Small intestine (tissue), 16 donors: ENCODE data around the gene CHN2. TPM values are rescaled to one million over a fixed set of nuclear protein-coding genes. Genes with fewer than 3 reads are reported as not detected.

ENCODE experiments used
- DNase-seq, 2 donors: peaks; one replicate each; pipeline versions ENCODE4 v3.0.0 to v3.0.0-alpha.2; 2013
- FAIRE-seq: peaks from 2 replicates; lab custom pipeline; 2012; peaks lifted over from hg19 to GRCh38; lab: Jason Lieb, UNC
- H3K27ac ChIP-seq, 3 donors: one replicate each; pipeline ENCODE4 v1.5.1; 2013; ENCODE audit warnings: low read length in 2 of 3, mild to moderate bottlenecking in 2 of 3, control low read depth in 1 of 3, inconsistent platforms in 1 of 3, low read depth in 1 of 3, moderate library complexity in 1 of 3
- H3K27me3 ChIP-seq, 3 donors: one replicate each; pipeline ENCODE4 v1.6.1; 2013; ENCODE audit warnings: low read length in 3 of 3, inconsistent platforms in 1 of 3; ENCODE audit not compliant: control insufficient read depth in 3 of 3, insufficient read depth in 3 of 3
- H3K36me3 ChIP-seq, 3 donors: one replicate each; pipeline ENCODE4 v1.6.1; 2013; ENCODE audit warnings: low read length in 3 of 3, inconsistent platforms in 1 of 3, low read depth in 1 of 3, mild to moderate bottlenecking in 1 of 3, moderate library complexity in 1 of 3; ENCODE audit not compliant: control insufficient read depth in 3 of 3, insufficient read depth in 2 of 3
- H3K4me1 ChIP-seq, 3 donors: one replicate each; pipeline ENCODE4 v1.6.1; 2013; ENCODE audit warnings: low read length in 2 of 3, inconsistent platforms in 1 of 3, low read depth in 1 of 3, mild to moderate bottlenecking in 1 of 3, moderate library complexity in 1 of 3; ENCODE audit not compliant: control insufficient read depth in 3 of 3, insufficient read depth in 2 of 3
- H3K4me3 ChIP-seq, 3 donors: one replicate each; pipeline ENCODE4 v1.5.1; 2013; ENCODE audit warnings: low read length in 3 of 3, control low read depth in 1 of 3, inconsistent platforms in 1 of 3, low read depth in 1 of 3, mild to moderate bottlenecking in 1 of 3, moderate library complexity in 1 of 3
- H3K9me3 ChIP-seq, 2 donors: one replicate each; pipeline ENCODE4 v1.6.1; 2013; ENCODE audit warnings: low read depth in 1 of 2, low read length in 1 of 2; ENCODE audit not compliant: control insufficient read depth in 2 of 2, insufficient read depth in 1 of 2
- WGBS, 3 donors: extraction: QIAGEN DNeasy Blood & Tissue Kit; methylation state at CpG; one replicate each; pipeline ENCODE4 v1.1.7; 2013; 5-methylcytosine and 5-hydroxymethylcytosine counted together
- long read RNA-seq, 10 donors: transcript quantifications; one replicate each; lab custom pipeline, GENCODE V29; 2026
- polyA plus RNA-seq, 4 donors: library from polyadenylated mRNA; stranded (reverse) in 3 of 4; unstranded in 1 of 4; fragments of 200-250 nt in 3 of 4; fragments of 120-200 nt in 1 of 4; gene quantifications; one replicate each; pipeline versions ENCODE4 v1.2.1 to v1.2.3, GENCODE V29; 2013
- donor health status: healthy with polysubstance abuse.
- donor health status: control.
- donor health status: control.
- donor health status: Bipolar disorder and iron deficiency.
- donor health status: healthy.

Gene CHN2
- 100 to 1,000 TPM in 1 of 4 donors, 10 to 100 TPM in 3; 22.3 to 124 (median 45.2) TPM for polyA plus RNA-seq
- long read RNA-seq, donor 1, transcript CHN2-201 (13 exons, 3,530 nt), result major isoform, 5 of 7 reads
- long read RNA-seq, donor 1, partial matches to known transcripts, result 0 of 7 reads
- long read RNA-seq, donor 1, other reads (novel, unspliced or antisense), result 0 of 7 reads
- long read RNA-seq, donor 2, partial matches to known transcripts, result 0 of 2 reads
- long read RNA-seq, donor 2, other reads (novel, unspliced or antisense), result 0 of 2 reads
- long read RNA-seq, donor 3, partial matches to known transcripts, result 5 of 10 reads
- long read RNA-seq, donor 3, other reads (novel, unspliced or antisense), result 0 of 10 reads
- long read RNA-seq, donor 4, result 0 reads
- long read RNA-seq, donor 5, partial matches to known transcripts, result 0 of 1 reads
- long read RNA-seq, donor 5, other reads (novel, unspliced or antisense), result 0 of 1 reads
- long read RNA-seq, donor 6, partial matches to known transcripts, result 8 of 12 reads
- long read RNA-seq, donor 6, other reads (novel, unspliced or antisense), result 0 of 12 reads
- long read RNA-seq, donor 7, partial matches to known transcripts, result 0 of 3 reads
- long read RNA-seq, donor 7, other reads (novel, unspliced or antisense), result 0 of 3 reads
- long read RNA-seq, donor 8, result 0 reads
- long read RNA-seq, donor 9, partial matches to known transcripts, result 0 of 1 reads
- long read RNA-seq, donor 9, other reads (novel, unspliced or antisense), result 0 of 1 reads
- long read RNA-seq, donor 10, partial matches to known transcripts, result 0 of 3 reads
- long read RNA-seq, donor 10, other reads (novel, unspliced or antisense), result 0 of 3 reads

DNA sequence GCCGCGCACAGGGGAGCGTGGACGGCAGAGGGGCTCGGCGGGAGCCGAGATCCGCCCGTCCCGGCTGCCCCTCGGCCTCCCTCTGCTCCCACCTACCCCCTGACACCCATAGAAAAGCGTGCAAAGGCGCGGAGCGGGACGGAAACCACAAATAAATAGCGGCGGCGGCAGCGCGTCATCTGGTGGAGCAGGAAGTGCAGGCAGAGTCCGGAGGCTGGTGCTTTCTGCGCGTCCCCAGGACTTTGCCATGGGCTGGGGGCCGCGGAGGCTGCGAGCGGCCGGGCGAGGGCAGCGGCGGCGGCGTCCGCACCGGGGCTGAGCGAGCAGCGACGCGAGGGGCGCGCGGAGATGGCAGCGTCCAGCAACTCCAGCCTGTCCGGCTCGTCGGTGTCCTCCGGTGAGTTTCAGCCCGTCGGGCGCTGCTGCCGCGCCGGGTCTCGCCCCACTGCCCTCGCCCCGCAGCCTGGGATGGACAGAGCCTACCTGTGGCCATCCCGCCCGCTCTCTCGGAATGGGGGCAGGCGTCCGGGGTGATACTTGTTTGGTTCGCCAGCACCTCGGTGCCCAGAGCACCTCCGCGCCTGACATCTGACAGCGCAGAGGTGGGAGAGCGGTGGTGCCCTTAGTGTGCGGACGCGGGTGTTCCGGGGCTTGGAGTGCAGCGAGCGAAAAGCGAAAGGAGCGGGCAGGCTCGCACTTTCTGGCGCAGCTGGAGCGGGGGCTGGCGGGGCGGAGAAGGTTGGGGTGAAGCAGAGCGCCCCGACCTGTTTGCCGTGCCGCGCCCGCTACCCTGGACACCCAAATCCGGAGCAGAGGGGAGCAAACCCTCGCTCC, at the start of gene CHN2:
TSS of gene CHN2 (plus strand) at position 182 of the 834 bp plus-strand sequence.
- DNase-seq, result peak; percentile 79 to 92
- H3K27ac ChIP-seq, result peak within 1 kb of the TSS; percentile 74 to 87 (median 76)
- H3K27me3 ChIP-seq, result peaks cover 0 to 4% (median 0%) of the 10 kb centered on the region in 3 donors
- no peaks in the 10 kb centered on the region for H3K9me3 ChIP-seq
- H3K4me1 ChIP-seq, result peaks cover 2 to 13% (median 4%) of the 10 kb centered on the region in 3 donors
- peak within 1 kb of the TSS; percentile 59 to 90 (median 88) for H3K4me3 ChIP-seq
- no peak for FAIRE-seq
- peaks cover 0 to 2% (median 0%) of the 10 kb centered on the region in 3 donors for H3K36me3 ChIP-seq
- WGBS, 3 donors, result 0 to 1% (median 1%) methylated on average over 78 to 89 of the region's 89 CpGs

DNA sequence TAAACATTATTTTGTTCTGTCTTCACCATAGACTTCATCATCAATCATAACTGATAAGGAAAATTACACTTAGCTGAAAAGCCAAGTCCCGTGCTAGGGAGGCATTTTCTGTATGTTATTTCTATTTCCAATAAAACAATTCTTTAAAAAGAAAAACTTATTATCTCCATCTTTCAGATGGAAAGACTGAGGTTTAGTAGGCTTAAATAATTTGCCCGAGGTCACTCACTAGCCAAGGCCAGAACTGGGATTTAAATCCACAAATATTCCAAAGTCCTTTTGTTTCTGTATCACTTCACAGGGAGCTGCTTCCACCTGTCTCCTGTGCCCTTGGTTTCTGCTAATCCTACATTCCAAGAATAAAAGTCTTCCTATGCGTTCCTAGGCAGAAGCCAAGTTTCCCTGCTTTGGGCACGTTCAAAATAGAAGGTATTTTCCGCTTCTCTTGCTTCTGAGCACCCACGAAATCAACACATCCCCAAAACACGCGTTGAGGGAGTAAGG, 49.0 kb upstream of the CHN2 start:
- FAIRE-seq (no peak), DNase-seq (no peak)
- H3K4me1 ChIP-seq, result peaks cover under 1 to 36% (median 3%) of the 10 kb centered on the region in 3 donors
- H3K27ac ChIP-seq, result peak overlapping the region in 2 of 3 donors; percentile 34 to 78
- peaks cover 0 to 2% (median 0%) of the 10 kb centered on the region in 3 donors for H3K27me3 ChIP-seq
- H3K9me3 ChIP-seq, result no peaks in the 10 kb centered on the region
- H3K36me3 ChIP-seq, result no peaks in the 10 kb centered on the region
- H3K4me3 ChIP-seq, result peak overlapping the region in 2 of 3 donors; percentile 38 to 67
- WGBS, 3 donors, result 6 to 17% (median 11%) methylated on average over 8 of the region's 8 CpGs

- Histone ChIP-seq H3K9me3 (no peaks in the 10 kb centered on the region), H3K4me1 (peaks cover 0 to 31% (median 3%) of the 10 kb centered on the region in 3 donors), H3K27me3 (peaks cover 0 to 2% (median 0%) of the 10 kb centered on the region in 3 donors), H3K4me3 (peak within 1 kb of the TSS in 2 of 3 donors; percentile 38 to 67), H3K36me3 (no peaks in the 10 kb centered on the region), H3K27ac (peak within 1 kb of the TSS in 2 of 3 donors; percentile 34 to 78)
- WGBS, 3 donors, result 1 to 2% (median 2%) methylated on average over 42 of the region's 42 CpGs
- FAIRE-seq (no peak), DNase-seq (peak; percentile 21 to 80)
These were observed 48.4 kb upstream of the CHN2 start, which contains the start of gene CPVL for GRCh38 chr7:29146057-29146706. CPVL (minus strand) TSS chr7:29146537; CDS start chr7:29121061, 25,476 bp downstream.

- Histone ChIP-seq H3K36me3 (no peaks in the 10 kb centered on the region), H3K4me3 (peak overlapping the region in 2 of 3 donors; percentile 7 to 67), H3K27ac (peak overlapping the region in 2 of 3 donors; percentile 28 to 78), H3K27me3 (peaks cover 0 to 2% (median 0%) of the 10 kb centered on the region in 3 donors), H3K9me3 (no peaks in the 10 kb centered on the region), H3K4me1 (peaks cover 0 to 23% (median 3%) of the 10 kb centered on the region in 3 donors)
- no peak for FAIRE-seq
- peak; percentile 34 to 75 for DNase-seq
- WGBS, 3 donors, result 12 to 34% (median 34%) methylated on average over 14 of the region's 14 CpGs
These were observed 47.5 kb upstream of the CHN2 start for GRCh38 chr7:29146888-29147609.

- H3K4me1 ChIP-seq, result peaks cover 0 to 17% (median 3%) of the 10 kb centered on the region in 3 donors
- no peak overlapping the region for H3K4me3 ChIP-seq
- DNase-seq (no peak), FAIRE-seq (no peak)
- no peaks in the 10 kb centered on the region for H3K36me3 ChIP-seq
- H3K27me3 ChIP-seq, result peaks cover 0 to 2% (median 0%) of the 10 kb centered on the region in 3 donors
- H3K9me3 ChIP-seq, result no peaks in the 10 kb centered on the region
- WGBS, 3 donors, result 78 to 90% (median 78%) methylated on average over 4 of the region's 4 CpGs
- peak overlapping the region in 1 of 3 donors; percentile 78 for H3K27ac ChIP-seq
These were observed 46.8 kb upstream of the CHN2 start for GRCh38 chr7:29147821-29148220.

DNA sequence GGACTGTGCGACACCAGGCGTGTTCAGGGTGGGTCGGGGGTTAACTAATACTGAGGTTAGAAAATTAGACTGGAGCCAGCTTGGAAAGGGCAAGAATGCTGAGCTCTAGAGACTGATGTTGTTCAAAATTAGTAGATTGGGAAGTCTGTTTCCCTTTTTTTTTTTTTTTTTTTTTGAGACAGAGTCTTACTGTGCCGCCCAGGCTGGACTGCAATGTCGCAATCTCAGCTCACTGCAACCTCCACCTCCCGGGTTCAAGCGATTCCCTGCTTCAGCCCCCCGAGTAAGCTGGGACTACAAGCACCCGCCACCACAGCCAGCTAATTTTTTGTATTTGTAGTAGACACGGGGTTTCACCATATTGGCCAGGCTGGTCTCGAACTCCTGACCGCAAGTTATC, 45.5 kb upstream of the CHN2 start:
- no peak overlapping the region for H3K4me3 ChIP-seq
- peaks cover 0 to 2% (median 0%) of the 10 kb centered on the region in 3 donors for H3K27me3 ChIP-seq
- H3K27ac ChIP-seq, result no peak overlapping the region
- no peak for FAIRE-seq
- no peak for DNase-seq
- no peaks in the 10 kb centered on the region for H3K9me3 ChIP-seq
- peaks cover 0 to 9% (median 0%) of the 10 kb centered on the region in 3 donors for H3K4me1 ChIP-seq
- H3K36me3 ChIP-seq, result no peaks in the 10 kb centered on the region
- whole genome bisulfite sequencing, 3 donors, result 92 to 96% (median 93%) methylated on average over 12 of the region's 12 CpGs

DNA sequence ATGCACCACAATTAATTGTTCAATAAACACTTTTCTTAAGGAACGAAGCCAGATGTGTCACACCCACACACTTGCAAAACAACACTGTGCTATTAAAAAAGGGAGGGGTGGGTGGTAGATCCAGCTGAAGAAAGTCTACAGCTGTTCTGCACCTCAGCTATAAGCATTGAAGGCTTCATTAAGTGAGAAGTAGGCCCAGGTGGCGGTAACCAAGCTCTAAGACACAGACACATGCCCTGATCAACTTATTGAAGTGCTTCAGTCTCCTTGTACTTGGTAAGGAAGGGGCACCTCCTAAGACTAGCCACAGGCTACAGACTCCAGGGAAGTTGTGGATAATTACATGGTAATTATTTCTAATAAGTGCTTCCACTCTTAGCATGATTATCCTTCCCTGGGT, 43.7 kb upstream of the CHN2 start:
- Histone ChIP-seq H3K4me3 (no peak overlapping the region), H3K4me1 (no peaks in the 10 kb centered on the region), H3K27ac (no peak overlapping the region), H3K9me3 (no peaks in the 10 kb centered on the region), H3K27me3 (peaks cover 0 to 2% (median 0%) of the 10 kb centered on the region in 3 donors), H3K36me3 (no peaks in the 10 kb centered on the region)
- FAIRE-seq (no peak), DNase-seq (no peak)
- 62 to 68% (median 67%) methylated on average over 2 of the region's 2 CpGs for WGBS, 3 donors
